HCT116 (cell line): ENCODE results near the gene MAML3. TPM values are rescaled to one million over a fixed set of nuclear protein-coding genes. Genes with fewer than 3 reads are reported as not detected.

Experiments used
- ATAC-seq: fragments of 200-7000 bp; cut with Tn5 transposase; 2 replicates; pipeline ENCODE4 v1.9.1; 2020; ENCODE audit warnings: mild to moderate bottlenecking, moderate library complexity
- BruUV-seq: library from RNA; stranded (reverse); fragments of 400-500 nt; replicated peaks from 2 replicates; lab custom pipeline; 2021; lab: Mats Ljungman, UMichigan
- CTCF ChIA-PET: fragments of 300-600 bp; sonication (Branson Sonifier 250); formaldehyde crosslinking; loops from one replicate; lab custom pipeline; 2021; ENCODE audit warnings: antibody characterized with exemption; lab: Charles Lee
- POLR2A ChIA-PET: fragments of 300-600, 350-600 bp; sonication (Branson Sonifier 250); formaldehyde crosslinking; loops from one replicate; lab custom pipeline; 2021; ENCODE audit warnings: antibody characterized with exemption; lab: Charles Lee
- RAD21 ChIA-PET, 2 experiments: fragments of 300-600 bp; sonication (Branson Sonifier 250); formaldehyde crosslinking; loops; one replicate each; lab custom pipeline; 2023; ENCODE audit warnings: low total read pairs in 2 of 2; ENCODE audit not compliant: uncharacterized antibody in 2 of 2, unreplicated experiment in 2 of 2, low non-redundant PET in 1 of 2; lab: Charles Lee
- DNase-seq: peaks from one replicate; pipeline ENCODE4 v3.0.0-alpha.2; 2010; ENCODE audit warnings: low read depth, low spot score
- H2AFZ ChIP-seq: fragments of 200-600 bp; shearing (Covaris generic), sonication (generic); 2 replicates; pipeline ENCODE4 v1.6.1; 2017; ENCODE audit warnings: low read depth, mixed run types, mixed read lengths, antibody characterized with exemption, low read length; ENCODE audit not compliant: poor library complexity, severe bottlenecking
- H3K27ac ChIP-seq: 2 replicates; pipeline ENCODE4 v1.5.1; 2012; ENCODE audit warnings: low read depth, low read length
- H3K27me3 ChIP-seq: fragments of 200-600 bp; sonication (generic); 2 replicates; pipeline ENCODE4 v1.6.1; 2016; ENCODE audit warnings: mixed run types, low read length, mixed read lengths; ENCODE audit not compliant: insufficient read depth
- H3K36me3 ChIP-seq, 2 experiments: fragments of 200-500 bp in 1 of 2; fragments of 200-600 bp in 1 of 2; sonication (Bioruptor generic) in 1 of 2; sonication (generic) in 1 of 2; 2 replicates each; pipeline versions ENCODE4 v1.5.1 to v1.6.1; 2014 to 2016; ENCODE audit warnings: low read length in 2 of 2, inconsistent platforms in 1 of 2, mixed read lengths in 1 of 2, mixed run types in 1 of 2; ENCODE audit not compliant: insufficient read depth in 2 of 2, control insufficient read depth in 1 of 2
- H3K4me1 ChIP-seq, 2 experiments: fragments of 200-600 bp in 1 of 2; sonication (generic) in 1 of 2; 2 replicates each; pipeline versions ENCODE4 v1.5.1 to v1.6.1; 2012 to 2017; ENCODE audit warnings: low read length in 2 of 2, inconsistent platforms in 1 of 2, mild to moderate bottlenecking in 1 of 2, mixed read lengths in 1 of 2, mixed run types in 1 of 2, moderate library complexity in 1 of 2; ENCODE audit not compliant: insufficient read depth in 2 of 2, control insufficient read depth in 1 of 2
- H3K4me2 ChIP-seq: fragments of 200-600 bp; sonication (generic); 2 replicates; pipeline ENCODE4 v1.6.1; 2017; ENCODE audit warnings: mixed run types, low read length, mixed read lengths
- H3K4me3 ChIP-seq, 2 experiments: fragments of 200-600 bp in 1 of 2; sonication (generic) in 1 of 2; replicated peaks in 1 of 2; 2 replicates each; pipeline ENCODE4 v1.5.1; 2011 to 2016; ENCODE audit warnings: low read length in 2 of 2, control low read depth in 1 of 2, low read depth in 1 of 2, mild to moderate bottlenecking in 1 of 2, mixed read lengths in 1 of 2, mixed run types in 1 of 2
- H3K79me2 ChIP-seq: fragments of 200-600 bp; sonication (generic); 2 replicates; pipeline ENCODE4 v1.6.1; 2017; ENCODE audit warnings: mild to moderate bottlenecking, mixed run types, low read length, moderate library complexity, mixed read lengths; ENCODE audit not compliant: insufficient read depth
- H3K9ac ChIP-seq: fragments of 200-600 bp; sonication (generic); 2 replicates; pipeline ENCODE4 v1.6.1; 2016; ENCODE audit warnings: low read length, mixed read lengths
- H3K9me2 ChIP-seq: fragments of 200-600 bp; sonication (generic), shearing (Covaris generic); 2 replicates; pipeline ENCODE4 v1.6.1; 2017; ENCODE audit warnings: mixed run types, mild to moderate bottlenecking, moderate library complexity; ENCODE audit not compliant: insufficient read depth
- H3K9me3 ChIP-seq, 2 experiments: fragments of 200-500 bp in 1 of 2; fragments of 200-600 bp in 1 of 2; sonication (Bioruptor generic) in 1 of 2; sonication (generic) in 1 of 2; 2 replicates each; pipeline ENCODE4 v1.6.1; 2014 to 2017; ENCODE audit warnings: low read length in 2 of 2, mixed read lengths in 2 of 2, inconsistent platforms in 1 of 2, low read depth in 1 of 2, mild to moderate bottlenecking in 1 of 2, mixed run types in 1 of 2, moderate library complexity in 1 of 2; ENCODE audit not compliant: control insufficient read depth in 1 of 2, insufficient read depth in 1 of 2
- H4K20me1 ChIP-seq: fragments of 200-600 bp; sonication (generic), shearing (Covaris generic); 2 replicates; pipeline ENCODE4 v1.6.1; 2017; ENCODE audit warnings: mixed run types, mild to moderate bottlenecking, moderate library complexity; ENCODE audit not compliant: insufficient read depth
- ATF3 ChIP-seq: IDR thresholded peaks from 2 replicates; pipeline ENCODE4 v1.6.1; 2012
- CBX3 ChIP-seq: IDR thresholded peaks from 2 replicates; pipeline ENCODE4 v1.6.1; 2012; ENCODE audit warnings: low read depth
- CTCF ChIP-seq, 3 experiments: fragments of 200-600 bp in 1 of 3; sonication (generic) in 1 of 3; IDR thresholded peaks in 2 of 3; conservative IDR thresholded peaks in 1 of 3; 2 replicates each; pipeline ENCODE4 v1.5.1; 2012 to 2017; ENCODE audit warnings: low read depth in 2 of 3, low read length in 2 of 3, antibody characterized with exemption in 1 of 3, borderline replicate concordance in 1 of 3, control low read depth in 1 of 3, mild to moderate bottlenecking in 1 of 3, mixed read lengths in 1 of 3, mixed run types in 1 of 3, moderate library complexity in 1 of 3; ENCODE audit not compliant: insufficient read depth in 1 of 3
- EGR1 ChIP-seq: IDR thresholded peaks from 2 replicates; pipeline ENCODE4 v1.6.1; 2012; ENCODE audit warnings: low read depth
- ELF1 ChIP-seq: IDR thresholded peaks from 2 replicates; pipeline ENCODE4 v1.6.1; 2012; ENCODE audit warnings: low read depth, borderline replicate concordance
- FOSL1 ChIP-seq: IDR thresholded peaks from 2 replicates; pipeline ENCODE4 v1.6.1; 2012; ENCODE audit warnings: low read depth
- POLR2A ChIP-seq: IDR thresholded peaks from 2 replicates; pipeline ENCODE4 v1.7.0; 2011; ENCODE audit warnings: borderline replicate concordance; ENCODE audit not compliant: insufficient read depth, insufficient read length; ENCODE audit errors: extremely low read depth
- POLR2AphosphoS5 ChIP-seq: IDR thresholded peaks from 2 replicates; pipeline ENCODE4 v1.6.1; 2011; ENCODE audit warnings: mild to moderate bottlenecking, low read depth, low read length, moderate library complexity
- RAD21 ChIP-seq: IDR thresholded peaks from 2 replicates; pipeline ENCODE4 v1.6.1; 2012; ENCODE audit warnings: low read depth, mild to moderate bottlenecking
- REST ChIP-seq: IDR thresholded peaks from 2 replicates; pipeline ENCODE4 v1.6.1; 2012; ENCODE audit warnings: low read depth
- SIN3A ChIP-seq: IDR thresholded peaks from 2 replicates; pipeline ENCODE4 v1.6.1; 2012; ENCODE audit warnings: low read depth
- SP1 ChIP-seq: IDR thresholded peaks from 2 replicates; pipeline ENCODE4 v1.6.1; 2012; ENCODE audit warnings: low read depth
- TCF7L2 ChIP-seq: IDR thresholded peaks from 2 replicates; pipeline ENCODE4 v1.7.0; 2011; ENCODE audit warnings: borderline replicate concordance, inconsistent platforms; ENCODE audit not compliant: insufficient read depth, insufficient read length; ENCODE audit errors: extremely low read depth
- YY1 ChIP-seq: IDR thresholded peaks from 2 replicates; pipeline ENCODE4 v1.6.1; 2011; ENCODE audit warnings: low read length, low read depth, moderate library complexity, mild to moderate bottlenecking; ENCODE audit not compliant: insufficient replicate concordance; ENCODE audit errors: extremely low read depth
- ZNF274 ChIP-seq: fragments of 200-500 bp; sonication (Bioruptor generic); IDR thresholded peaks from 2 replicates; pipeline ENCODE4 v1.6.1; 2014; ENCODE audit warnings: mild to moderate bottlenecking, low read depth, low read length, inconsistent platforms
- intact Hi-C: fragments of 100-400 bp; cut with micrococcal nuclease; formaldehyde crosslinking; loops from 2 replicates; pipeline ENCODE4 v1.10.0; 2022
- total RNA-seq: library from RNA; stranded (reverse); gene quantifications from one replicate; pipeline ENCODE4 v1.2.1, GENCODE V29; 2021; ENCODE audit not compliant: unreplicated experiment

Gene MAML3
- total RNA-seq, 1 experiment from 2014 or later = 3.1 TPM

- intact Hi-C loops = no loop called here
- Histone ChIP-seq H3K27me3 (no peaks in the 10 kb centered on the region), H3K4me2 (no peak overlapping the region), H3K79me2 (no peaks in the 10 kb centered on the region), H3K9ac (no peak overlapping the region), H4K20me1 (no peaks in the 10 kb centered on the region), H3K4me3 (no peak overlapping the region), H2AFZ (no peak overlapping the region), H3K4me1 (peaks cover 0 to 6% of the 10 kb centered on the region in 2 experiments; a peak in 1 of 4 replicates), H3K9me2 (no peaks in the 10 kb centered on the region), H3K36me3 (no peaks in the 10 kb centered on the region), H3K9me3 (no peaks in the 10 kb centered on the region), H3K27ac (no peak overlapping the region)
- TF ChIP-seq RAD21 = no peak
- no peak for TF ChIP-seq CTCF (IDR thresholded peaks at IDR 0.05 in 2 of 3, conservative IDR thresholded peaks at IDR 0.05 in 1 of 3; ENCODE audit: borderline replicate concordance in 1 of 3, insufficient read depth in 1 of 3, low read depth in 2 of 3, low read length in 2 of 3)
- TF ChIP-seq REST = no peak
- no peak for TF ChIP-seq POLR2A
- TF ChIP-seq ZNF274 = no peak
- no peak for TF ChIP-seq YY1
- no peak for TF ChIP-seq ATF3
- no peak for TF ChIP-seq SIN3A
- TF ChIP-seq EGR1 = no peak
- TF ChIP-seq POLR2AphosphoS5 = no peak
- TF ChIP-seq TCF7L2 = no peak
- TF ChIP-seq ELF1 = no peak
- TF ChIP-seq FOSL1 = no peak
- no peak for TF ChIP-seq SP1
- no peak for TF ChIP-seq CBX3
- BruUV-seq = no TSS peak
- no peak for ATAC-seq
- CTCF ChIA-PET = no interaction called here
- no peak for DNase-seq
- POLR2A ChIA-PET = no interaction called here
- RAD21 ChIA-PET = no interaction called here
Observed at GRCh38 chr4:139817657-139818452, 336.1 kb downstream of the MAML3 start.
